Colonic mucosa (tissue), 4 donors: Measurements from ENCODE around the gene TSPAN4. TPM values are rescaled to one million over a fixed set of nuclear protein-coding genes. Genes with fewer than 3 reads are reported as not detected.

Experiments
- DNase-seq: peaks from one replicate; pipeline ENCODE4 v3.0.0-alpha.2; 2020
- H3K27ac ChIP-seq: fragments of 200-600 bp; one replicate; pipeline ENCODE4 v1.8.0; 2021
- H3K27me3 ChIP-seq: fragments of 200-600 bp; one replicate; pipeline ENCODE4 v1.8.0; 2021
- H3K36me3 ChIP-seq: fragments of 200-600 bp; one replicate; pipeline ENCODE4 v1.8.0; 2021
- H3K4me1 ChIP-seq: fragments of 200-600 bp; one replicate; pipeline ENCODE4 v1.8.0; 2021; ENCODE audit warnings: mild to moderate bottlenecking
- H3K4me3 ChIP-seq: fragments of 200-600 bp; one replicate; pipeline ENCODE4 v1.8.0; 2021
- H3K9ac ChIP-seq, 2 donors: one replicate each; pipeline ENCODE4 v1.7.0; 2013; ENCODE audit warnings: control low read depth in 2 of 2, low read depth in 2 of 2, low read length in 2 of 2
- H3K9me3 ChIP-seq: fragments of 200-600 bp; one replicate; pipeline ENCODE4 v1.8.0; 2021
- intact Hi-C: fragments of 100-400 bp; cut with DNase I; formaldehyde crosslinking; loops from one replicate; pipeline ENCODE4 v1.14.1; 2022
- total RNA-seq, 2 donors: library from RNA; stranded (reverse); fragmentation: NEBNext Ultra II Directional in 1 of 2; extraction: Animal tissue kit (Norgen Biotek cat#: 25700) in 1 of 2; gene quantifications; one replicate each; pipeline ENCODE4 v1.2.1, GENCODE V29; 2021
- TF ChIP-seq, protein P1 (sequence below): fragments of 200-600 bp; IDR thresholded peaks from one replicate; pipeline ENCODE4 v1.8.0; 2022; ENCODE audit warnings: antibody characterized with exemption, mild to moderate bottlenecking
- donor health status: healthy.
- donor health status: DM: no; HTN: no; CAD: no.
- donor health status: DM: no; HTN: no; CAD: no.

The TSPAN4 gene
- total RNA-seq, 2 donors from 2014 or later = 12.1 to 12.7 TPM

DNA sequence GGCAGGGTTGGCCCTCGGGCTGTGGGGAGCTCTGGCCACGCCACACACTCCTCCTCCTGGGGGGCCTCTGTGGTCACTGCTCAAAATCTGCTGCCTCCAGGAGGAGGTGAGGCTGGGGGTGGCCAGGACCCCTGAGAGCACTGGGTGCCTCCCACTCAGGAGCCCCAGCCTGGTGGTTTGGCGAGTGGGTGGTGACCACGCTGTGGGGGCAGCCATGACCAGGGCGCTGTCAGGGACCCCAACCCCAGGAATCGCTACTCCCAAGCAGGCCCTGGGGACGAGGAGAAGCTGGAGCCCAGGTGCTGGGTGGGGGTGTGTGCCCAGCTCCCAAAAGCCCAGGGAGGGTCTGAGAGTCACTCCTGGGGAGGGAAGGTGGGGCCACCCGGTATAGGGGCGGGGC is 30.1 kb downstream of the TSPAN4 start:
- Histone ChIP-seq H3K27ac (no peak overlapping the region), H3K4me1 (no peaks in the 10 kb centered on the region), H3K27me3 (no peaks in the 10 kb centered on the region), H3K9ac (no peak overlapping the region), H3K36me3 (no peaks in the 10 kb centered on the region), H3K9me3 (no peaks in the 10 kb centered on the region), H3K4me3 (no peak overlapping the region)
- DNase-seq = no peak
- intact Hi-C loops = no loop called here
- TF ChIP-seq, protein P1, sequence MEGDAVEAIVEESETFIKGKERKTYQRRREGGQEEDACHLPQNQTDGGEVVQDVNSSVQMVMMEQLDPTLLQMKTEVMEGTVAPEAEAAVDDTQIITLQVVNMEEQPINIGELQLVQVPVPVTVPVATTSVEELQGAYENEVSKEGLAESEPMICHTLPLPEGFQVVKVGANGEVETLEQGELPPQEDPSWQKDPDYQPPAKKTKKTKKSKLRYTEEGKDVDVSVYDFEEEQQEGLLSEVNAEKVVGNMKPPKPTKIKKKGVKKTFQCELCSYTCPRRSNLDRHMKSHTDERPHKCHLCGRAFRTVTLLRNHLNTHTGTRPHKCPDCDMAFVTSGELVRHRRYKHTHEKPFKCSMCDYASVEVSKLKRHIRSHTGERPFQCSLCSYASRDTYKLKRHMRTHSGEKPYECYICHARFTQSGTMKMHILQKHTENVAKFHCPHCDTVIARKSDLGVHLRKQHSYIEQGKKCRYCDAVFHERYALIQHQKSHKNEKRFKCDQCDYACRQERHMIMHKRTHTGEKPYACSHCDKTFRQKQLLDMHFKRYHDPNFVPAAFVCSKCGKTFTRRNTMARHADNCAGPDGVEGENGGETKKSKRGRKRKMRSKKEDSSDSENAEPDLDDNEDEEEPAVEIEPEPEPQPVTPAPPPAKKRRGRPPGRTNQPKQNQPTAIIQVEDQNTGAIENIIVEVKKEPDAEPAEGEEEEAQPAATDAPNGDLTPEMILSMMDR = no peak

DNA sequence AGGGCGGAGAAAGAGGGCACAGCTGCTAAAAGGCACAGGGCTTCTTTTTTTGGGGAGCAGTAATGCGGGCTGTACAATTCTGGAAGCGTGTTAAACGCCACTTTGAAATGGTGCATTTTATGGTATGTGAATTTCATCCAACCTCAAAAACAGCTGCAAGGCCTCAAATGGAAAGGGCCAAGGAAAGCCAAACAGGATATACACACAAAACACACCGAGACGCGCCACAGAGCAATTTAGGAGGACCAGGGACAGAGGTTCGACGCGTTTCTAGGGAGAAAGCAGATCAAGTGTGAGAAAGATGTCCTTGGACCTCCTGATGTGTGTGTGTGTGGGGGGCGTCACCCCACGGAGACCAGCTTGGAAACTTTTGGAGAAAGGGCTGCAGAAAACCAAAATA is 31.1 kb downstream of the TSPAN4 start:
- Histone ChIP-seq H3K27me3 (no peaks in the 10 kb centered on the region), H3K9ac (no peak overlapping the region), H3K27ac (no peak overlapping the region), H3K9me3 (no peaks in the 10 kb centered on the region), H3K36me3 (no peaks in the 10 kb centered on the region), H3K4me1 (no peaks in the 10 kb centered on the region), H3K4me3 (no peak overlapping the region)
- intact Hi-C loops = no loop called here
- no peak for DNase-seq
- TF ChIP-seq, protein P1 = no peak

DNA sequence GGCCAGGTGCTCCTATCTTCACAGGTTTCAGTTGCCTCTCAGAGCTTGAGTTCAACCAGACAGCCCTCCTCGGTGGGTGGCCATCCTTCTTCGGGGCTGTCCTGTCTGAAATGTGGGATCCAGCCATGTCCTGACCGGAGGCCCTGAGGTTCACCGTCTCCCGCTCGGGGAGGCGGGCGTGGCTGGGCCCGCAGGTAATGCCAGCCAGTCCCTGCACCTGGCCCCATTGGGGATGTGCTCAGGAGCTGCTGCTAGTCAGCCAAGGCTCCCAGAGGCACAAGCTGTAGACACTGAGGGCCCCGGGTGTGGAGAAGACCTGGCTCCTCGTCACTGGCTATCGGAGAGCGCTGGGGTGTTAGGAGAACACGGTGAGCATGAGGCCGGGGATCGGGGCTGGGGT is 32.6 kb downstream of the TSPAN4 start:
- Histone ChIP-seq H3K4me3 (no peak overlapping the region), H3K36me3 (no peaks in the 10 kb centered on the region), H3K4me1 (no peaks in the 10 kb centered on the region), H3K9ac (no peak overlapping the region), H3K27me3 (no peaks in the 10 kb centered on the region), H3K27ac (no peak overlapping the region), H3K9me3 (no peaks in the 10 kb centered on the region)
- TF ChIP-seq, protein P1 = no peak
- intact Hi-C loops = no loop called here
- no peak for DNase-seq

DNA sequence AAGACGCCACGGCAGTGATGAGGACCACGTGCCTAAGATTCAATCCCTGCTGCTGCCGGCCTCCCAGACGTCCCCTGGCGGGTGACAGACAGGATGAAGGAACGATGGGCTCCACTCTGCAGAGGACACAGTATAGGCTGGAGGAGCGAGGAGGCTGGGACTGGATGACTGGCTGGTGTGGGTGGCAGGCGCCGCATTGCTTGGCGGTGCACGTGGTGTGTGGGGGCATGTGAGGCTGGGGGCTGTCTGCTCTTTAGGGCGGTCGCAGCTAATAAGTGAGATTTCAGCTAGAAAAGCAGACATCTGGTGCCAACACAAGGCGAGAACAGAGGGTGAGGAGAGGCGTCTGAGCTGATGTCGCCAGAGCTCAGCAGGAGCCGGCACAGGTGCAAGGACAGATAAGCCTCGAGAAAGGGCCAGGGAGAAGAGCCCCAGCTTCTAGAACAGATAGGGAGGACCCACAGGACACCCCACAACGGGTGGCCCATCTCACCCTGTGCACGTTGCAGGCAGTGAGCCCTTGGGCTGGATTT is 33.2 kb downstream of the TSPAN4 start:
- no peak overlapping the region for H3K9ac ChIP-seq
- no peak overlapping the region for H3K4me3 ChIP-seq
- TF ChIP-seq, protein P1 = no peak
- intact Hi-C loops = no loop called here
- no peaks in the 10 kb centered on the region for H3K36me3 ChIP-seq
- H3K9me3 ChIP-seq = no peaks in the 10 kb centered on the region
- DNase-seq = no peak
- no peaks in the 10 kb centered on the region for H3K27me3 ChIP-seq
- no peaks in the 10 kb centered on the region for H3K4me1 ChIP-seq
- H3K27ac ChIP-seq = no peak overlapping the region

DNA sequence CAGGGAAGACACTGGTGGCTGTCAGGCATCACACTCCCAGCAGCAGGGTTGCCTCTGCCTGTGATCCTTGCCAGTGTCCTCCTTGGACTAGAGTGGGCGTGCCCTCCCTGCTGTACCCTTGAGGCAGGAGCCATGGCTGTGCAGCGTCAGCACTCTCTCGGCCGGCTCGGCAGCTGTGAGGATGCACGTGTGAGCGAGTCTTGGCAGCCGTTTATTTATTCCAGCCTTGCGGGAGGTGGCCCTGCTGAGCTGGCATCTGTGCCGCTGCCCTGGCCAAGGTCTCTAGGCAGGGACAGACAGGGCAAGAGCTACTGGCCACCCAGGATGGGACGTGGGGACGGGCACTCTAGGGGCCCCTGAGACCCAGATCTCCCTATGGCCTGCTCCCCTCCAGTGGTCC is 33.9 kb downstream of the TSPAN4 start:
- no peak overlapping the region for H3K27ac ChIP-seq
- TF ChIP-seq, protein P1 = no peak
- no peak overlapping the region for H3K9ac ChIP-seq
- no peaks in the 10 kb centered on the region for H3K4me1 ChIP-seq
- DNase-seq = no peak
- intact Hi-C loops = no loop called here
- no peak overlapping the region for H3K4me3 ChIP-seq
- H3K27me3 ChIP-seq = no peaks in the 10 kb centered on the region
- no peaks in the 10 kb centered on the region for H3K9me3 ChIP-seq
- no peaks in the 10 kb centered on the region for H3K36me3 ChIP-seq
